Effector memory CD8-positive, alpha-beta T cell (primary cell): ENCODE measurements around the gene TNFAIP3.

ENCODE experiments used
- ATAC-seq: fragments of 150-1000 bp; cut with Tn5 transposase; replicated peaks from 2 replicates; pipeline ENCODE4 v1.10.0; 2021; ENCODE audit warnings: mild to moderate bottlenecking, moderate library complexity
- DNase-seq, 3 experiments: peaks; one replicate each; pipeline ENCODE4 v3.0.0; 2021
- H3K27ac Mint-ChIP-seq, 2 donors: one replicate each; pipeline ENCODE4 v1.8.0; 2022; ENCODE audit warnings: mild to moderate bottlenecking in 2 of 2, mixed read lengths in 2 of 2, moderate library complexity in 2 of 2
- H3K27me3 Mint-ChIP-seq, 2 donors: one replicate each; pipeline ENCODE4 v1.8.0; 2022; ENCODE audit warnings: mixed read lengths in 2 of 2
- H3K36me3 Mint-ChIP-seq: one replicate; pipeline ENCODE4 v1.8.0; 2022; ENCODE audit warnings: mild to moderate bottlenecking, moderate library complexity, mixed read lengths; ENCODE audit not compliant: insufficient read depth
- H3K4me1 Mint-ChIP-seq, 2 donors: one replicate each; pipeline ENCODE4 v1.8.0; 2022; ENCODE audit warnings: low read depth in 2 of 2, mixed read lengths in 2 of 2
- H3K4me3 Mint-ChIP-seq, 2 donors: one replicate each; pipeline ENCODE4 v1.8.0; 2022; ENCODE audit warnings: mild to moderate bottlenecking in 2 of 2, mixed read lengths in 2 of 2, moderate library complexity in 2 of 2
- H3K9me3 Mint-ChIP-seq, 2 donors: one replicate each; pipeline ENCODE4 v1.8.0; 2022; ENCODE audit warnings: mixed read lengths in 2 of 2
- total RNA-seq, 9 experiments: gene quantifications; one replicate each; lab custom pipeline; 2026; lab: John Stamatoyannopoulos, UW

Gene TNFAIP3
- total RNA-seq, result 542 to 7,017 (median 725) reads per million in 9 experiments

- Mint-ChIP-seq H3K27ac (peak within 1 kb of the TSS; percentile 97 to 100), H3K4me1 (peaks cover 39 to 49% of the 10 kb centered on the region in 2 donors), H3K27me3 (no peaks in the 10 kb centered on the region), H3K9me3 (no peaks in the 10 kb centered on the region), H3K4me3 (peak within 1 kb of the TSS; percentile 79 to 95), H3K36me3 (peaks cover 69% of the 10 kb centered on the region)
- ATAC-seq (peak; percentile 66), DNase-seq (peak; percentile 92 to 96 (median 93))
Measured at GRCh38 chr6:137866914-137867684, at the start of gene TNFAIP3. Gene TNFAIP3 (plus strand): TSS chr6:137867259. CDS start chr6:137871228, 3,969 bp downstream.

GRCh38 chr6:137818440-137818839 lies 48.6 kb upstream of the TNFAIP3 start:
- H3K27me3 Mint-ChIP-seq, result no peaks in the 10 kb centered on the region
- peaks cover 41 to 45% of the 10 kb centered on the region in 2 donors for H3K4me1 Mint-ChIP-seq
- ATAC-seq, result no peak
- no peaks in the 10 kb centered on the region for H3K9me3 Mint-ChIP-seq
- H3K27ac Mint-ChIP-seq, result peak overlapping the region; percentile 95 to 99
- H3K4me3 Mint-ChIP-seq, result no peak overlapping the region
- H3K36me3 Mint-ChIP-seq, result peaks cover 26% of the 10 kb centered on the region
- no peak for DNase-seq

GRCh38 chr6:137819740-137820139 lies 47.3 kb upstream of the TNFAIP3 start:
- peak; percentile 37 to 44 (median 43) for DNase-seq
- peak; percentile 54 for ATAC-seq
- no peaks in the 10 kb centered on the region for H3K9me3 Mint-ChIP-seq
- H3K36me3 Mint-ChIP-seq, result peaks cover 39% of the 10 kb centered on the region
- peak overlapping the region; percentile 95 to 99 for H3K27ac Mint-ChIP-seq
- peaks cover 53 to 57% of the 10 kb centered on the region in 2 donors for H3K4me1 Mint-ChIP-seq
- no peaks in the 10 kb centered on the region for H3K27me3 Mint-ChIP-seq
- peak overlapping the region; percentile 54 to 57 for H3K4me3 Mint-ChIP-seq

GRCh38 chr6:137820425-137820824 lies 46.6 kb upstream of the TNFAIP3 start:
- no peak for ATAC-seq
- Mint-ChIP-seq H3K27ac (peak overlapping the region; percentile 95 to 99), H3K36me3 (peaks cover 41% of the 10 kb centered on the region), H3K9me3 (no peaks in the 10 kb centered on the region), H3K4me1 (peaks cover 53 to 63% of the 10 kb centered on the region in 2 donors), H3K27me3 (no peaks in the 10 kb centered on the region), H3K4me3 (peak overlapping the region; percentile 18 to 54)
- no peak for DNase-seq

- DNase-seq, result no peak
- Mint-ChIP-seq H3K9me3 (no peaks in the 10 kb centered on the region), H3K4me1 (peaks cover 50 to 60% of the 10 kb centered on the region in 2 donors), H3K36me3 (peaks cover 38% of the 10 kb centered on the region), H3K4me3 (peak overlapping the region in 1 of 2 donors; percentile 18), H3K27me3 (no peaks in the 10 kb centered on the region), H3K27ac (peak overlapping the region; percentile 95 to 99)
- no peak for ATAC-seq
Measured at GRCh38 chr6:137820952-137821351, 46.1 kb upstream of the TNFAIP3 start.

- peaks cover 33% of the 10 kb centered on the region for H3K36me3 Mint-ChIP-seq
- no peak for DNase-seq
- peak overlapping the region; percentile 99 for H3K27ac Mint-ChIP-seq
- H3K9me3 Mint-ChIP-seq, result no peaks in the 10 kb centered on the region
- H3K4me1 Mint-ChIP-seq, result peaks cover 45 to 55% of the 10 kb centered on the region in 2 donors
- no peaks in the 10 kb centered on the region for H3K27me3 Mint-ChIP-seq
- no peak overlapping the region for H3K4me3 Mint-ChIP-seq
- ATAC-seq, result no peak
Measured at GRCh38 chr6:137821491-137821890, 45.6 kb upstream of the TNFAIP3 start.

GRCh38 chr6:137823826-137824555 lies 43.1 kb upstream of the TNFAIP3 start:
- peaks cover 37% of the 10 kb centered on the region for H3K36me3 Mint-ChIP-seq
- DNase-seq (peak; percentile 82 to 85 (median 83)), ATAC-seq (peak; percentile 75)
- peak overlapping the region; percentile 99 for H3K27ac Mint-ChIP-seq
- peaks cover 44 to 57% of the 10 kb centered on the region in 2 donors for H3K4me1 Mint-ChIP-seq
- no peaks in the 10 kb centered on the region for H3K27me3 Mint-ChIP-seq
- peak overlapping the region; percentile 68 to 73 for H3K4me3 Mint-ChIP-seq
- H3K9me3 Mint-ChIP-seq, result no peaks in the 10 kb centered on the region

- ATAC-seq, result no peak
Measured at GRCh38 chr6:137824556-137824879, 42.5 kb upstream of the TNFAIP3 start.

GRCh38 chr6:137824896-137825295 lies 42.2 kb upstream of the TNFAIP3 start:
- peak overlapping the region; percentile 68 to 73 for H3K4me3 Mint-ChIP-seq
- DNase-seq (no peak), ATAC-seq (no peak)
- peaks cover 35% of the 10 kb centered on the region for H3K36me3 Mint-ChIP-seq
- peaks cover 37 to 52% of the 10 kb centered on the region in 2 donors for H3K4me1 Mint-ChIP-seq
- H3K27ac Mint-ChIP-seq, result peak overlapping the region; percentile 99
- H3K27me3 Mint-ChIP-seq, result no peaks in the 10 kb centered on the region
- no peaks in the 10 kb centered on the region for H3K9me3 Mint-ChIP-seq

More at GRCh38 chr6:137824556-137824879, 42.5 kb upstream of the TNFAIP3 start:
- no peak for DNase-seq
- peak overlapping the region; percentile 68 to 73 for H3K4me3 Mint-ChIP-seq
- H3K4me1 Mint-ChIP-seq, result peaks cover 41 to 56% of the 10 kb centered on the region in 2 donors
- peaks cover 37% of the 10 kb centered on the region for H3K36me3 Mint-ChIP-seq
- H3K27me3 Mint-ChIP-seq, result no peaks in the 10 kb centered on the region
- H3K27ac Mint-ChIP-seq, result peak overlapping the region; percentile 99
- H3K9me3 Mint-ChIP-seq, result no peaks in the 10 kb centered on the region

- ATAC-seq (no peak), DNase-seq (no peak)
- H3K4me3 Mint-ChIP-seq, result no peak overlapping the region
- peaks cover 29 to 41% of the 10 kb centered on the region in 2 donors for H3K4me1 Mint-ChIP-seq
- no peaks in the 10 kb centered on the region for H3K27me3 Mint-ChIP-seq
- H3K36me3 Mint-ChIP-seq, result peaks cover 31% of the 10 kb centered on the region
- no peaks in the 10 kb centered on the region for H3K9me3 Mint-ChIP-seq
- H3K27ac Mint-ChIP-seq, result peak overlapping the region in 1 of 2 donors; percentile 79
Measured at GRCh38 chr6:137827411-137827940, 39.6 kb upstream of the TNFAIP3 start.

GRCh38 chr6:137827977-137828810 lies 38.9 kb upstream of the TNFAIP3 start:
- DNase-seq (no peak), ATAC-seq (no peak)
- peaks cover 25% of the 10 kb centered on the region for H3K36me3 Mint-ChIP-seq
- H3K9me3 Mint-ChIP-seq, result no peaks in the 10 kb centered on the region
- peak overlapping the region; percentile 39 to 81 for H3K27ac Mint-ChIP-seq
- peaks cover 29 to 37% of the 10 kb centered on the region in 2 donors for H3K4me1 Mint-ChIP-seq
- no peaks in the 10 kb centered on the region for H3K27me3 Mint-ChIP-seq
- no peak overlapping the region for H3K4me3 Mint-ChIP-seq

- Mint-ChIP-seq H3K27me3 (no peaks in the 10 kb centered on the region), H3K27ac (no peak overlapping the region), H3K4me3 (no peak overlapping the region), H3K36me3 (peaks cover 10% of the 10 kb centered on the region), H3K4me1 (peaks cover 16 to 25% of the 10 kb centered on the region in 2 donors), H3K9me3 (no peaks in the 10 kb centered on the region)
- DNase-seq (no peak), ATAC-seq (no peak)
Measured at GRCh38 chr6:137829641-137830083, 37.4 kb upstream of the TNFAIP3 start.

- no peaks in the 10 kb centered on the region for H3K27me3 Mint-ChIP-seq
- H3K4me3 Mint-ChIP-seq, result no peak overlapping the region
- no peak for DNase-seq
- H3K27ac Mint-ChIP-seq, result no peak overlapping the region
- no peaks in the 10 kb centered on the region for H3K9me3 Mint-ChIP-seq
- ATAC-seq, result no peak
- H3K36me3 Mint-ChIP-seq, result peaks cover 4% of the 10 kb centered on the region
- peaks cover 16 to 18% of the 10 kb centered on the region in 2 donors for H3K4me1 Mint-ChIP-seq
Measured at GRCh38 chr6:137830511-137830911, 36.5 kb upstream of the TNFAIP3 start.
